GM12878 (cell line): ENCODE results near the gene OPCML.

Source experiments
- POLR2AphosphoS2 ChIP-seq: IDR thresholded peaks from 2 replicates; pipeline ENCODE4 v1.6.1; 2011; ENCODE audit warnings: low read depth, mild to moderate bottlenecking, low read length, improper control_type of control experiment, moderate library complexity
- USF1 ChIP-seq: IDR thresholded peaks from 2 replicates; pipeline ENCODE4 v1.6.1; 2011; ENCODE audit warnings: borderline replicate concordance, low read depth, mild to moderate bottlenecking, moderate library complexity, mixed read lengths, low read length; ENCODE audit not compliant: insufficient read depth; ENCODE audit errors: extremely low read length

DNA sequence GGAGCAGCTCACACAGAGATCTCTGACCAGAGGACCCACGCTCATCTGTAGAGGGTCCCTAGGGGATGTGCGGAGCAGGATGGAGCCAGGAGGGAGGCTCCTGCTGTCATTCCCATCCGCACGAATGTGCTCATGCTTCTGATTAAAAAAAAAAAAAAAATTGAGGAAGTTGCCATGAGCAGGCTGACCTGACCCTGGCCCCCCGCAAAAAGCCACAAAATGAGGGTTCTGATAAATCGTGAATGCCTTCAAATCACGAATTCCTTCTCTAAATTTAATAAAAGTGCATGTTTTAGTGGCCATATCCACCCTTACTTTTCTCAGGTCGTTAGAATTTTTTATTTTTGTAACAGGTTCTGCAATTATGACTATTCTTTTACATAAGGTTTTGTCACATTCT lies 378.2 kb downstream of the OPCML start:
- TF ChIP-seq USF1 (no peak), POLR2AphosphoS2 (no peak)
